OCI-LY3 (cell line): ENCODE measurements around the gene MCC.

Experiments used
- H2AFZ ChIP-seq: fragments of 200-600, 300-600 bp; shearing (Covaris generic); 2 replicates; pipeline ENCODE4 v1.6.0; 2014; ENCODE audit warnings: antibody characterized with exemption, low read depth, low read length
- H3K27ac ChIP-seq: fragments of 200-600, 300-600 bp; sonication (generic); 2 replicates; pipeline ENCODE4 v1.5.1; 2014; ENCODE audit warnings: mild to moderate bottlenecking, low read length, moderate library complexity, mixed read lengths
- H3K27me3 ChIP-seq: fragments of 200-600, 300-600 bp; sonication (generic); 2 replicates; pipeline ENCODE4 v1.6.1; 2014; ENCODE audit warnings: low read depth, low read length, mixed read lengths
- H3K36me3 ChIP-seq: fragments of 200-600, 300-600 bp; sonication (generic); replicated peaks from 2 replicates; pipeline ENCODE3; 2014; ENCODE audit warnings: low read depth, low read length, mixed read lengths
- H3K4me1 ChIP-seq: fragments of 300-600, 200-600 bp; sonication (generic); 2 replicates; pipeline ENCODE4 v1.6.1; 2014; ENCODE audit warnings: low read length, mixed read lengths
- H3K4me2 ChIP-seq: fragments of 200-600, 300-600 bp; sonication (generic); 2 replicates; pipeline ENCODE4 v1.6.1; 2014; ENCODE audit warnings: low read length, mixed read lengths
- H3K4me3 ChIP-seq: fragments of 300-600, 200-600 bp; sonication (generic); 2 replicates; pipeline ENCODE4 v1.5.1; 2014; ENCODE audit warnings: antibody characterized with exemption, mild to moderate bottlenecking, low read length, moderate library complexity
- H3K79me2 ChIP-seq: fragments of 300-600, 200-600 bp; shearing (Covaris generic); 2 replicates; pipeline ENCODE4 v1.6.1; 2014; ENCODE audit warnings: mild to moderate bottlenecking, low read length, mixed read lengths
- H3K9ac ChIP-seq: fragments of 300-600, 200-600 bp; shearing (Covaris generic); 2 replicates; pipeline ENCODE4 v1.6.0; 2014; ENCODE audit warnings: mild to moderate bottlenecking, low read length, moderate library complexity
- H3K9me3 ChIP-seq: fragments of 200-600, 300-600 bp; shearing (Covaris generic); 2 replicates; pipeline ENCODE4 v1.6.1; 2014; ENCODE audit warnings: low read length, mixed read lengths; ENCODE audit not compliant: insufficient read depth
- H4K20me1 ChIP-seq: fragments of 200-600, 300-600 bp; sonication (generic); 2 replicates; pipeline ENCODE4 v1.6.1; 2016; ENCODE audit warnings: low read length, mixed read lengths; ENCODE audit not compliant: insufficient read depth
- EZH2phosphoT487 ChIP-seq: fragments of 200-600 bp; shearing (Covaris generic); IDR thresholded peaks from 2 replicates; pipeline ENCODE4 v1.6.1; 2018; ENCODE audit warnings: antibody characterized with exemption, mixed run types, low read depth
- TF ChIP-seq, protein P1 (sequence below): fragments of 200-600, 300-600 bp; sonication (generic); IDR thresholded peaks from 2 replicates; pipeline ENCODE4 v1.5.1; 2014; ENCODE audit warnings: antibody characterized with exemption, low read length, low read depth

The MCC gene

DNA sequence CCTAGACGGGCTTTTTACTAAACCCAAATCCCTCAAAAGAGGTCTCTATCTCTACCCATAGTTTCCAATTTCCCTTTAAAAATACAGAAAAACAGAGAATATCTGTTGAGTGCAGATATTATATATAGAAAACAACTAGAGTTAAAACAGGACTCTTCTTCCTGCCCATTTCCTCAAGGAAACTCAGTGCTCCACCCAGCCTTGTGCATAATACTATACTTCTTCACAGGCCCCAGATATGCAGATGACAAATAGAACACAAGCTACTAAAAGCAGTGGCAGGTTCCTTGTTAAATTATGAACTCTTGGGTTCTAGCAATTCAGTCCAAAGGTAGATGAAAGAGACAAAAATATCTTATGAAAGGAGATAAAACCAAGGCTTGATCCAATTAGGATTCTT is 253.7 kb downstream of the MCC start:
- H3K4me2 ChIP-seq: no peak overlapping the region
- peaks cover 3% of the 10 kb centered on the region; the same call in 1 of the 2 replicates for H3K4me1 ChIP-seq

DNA sequence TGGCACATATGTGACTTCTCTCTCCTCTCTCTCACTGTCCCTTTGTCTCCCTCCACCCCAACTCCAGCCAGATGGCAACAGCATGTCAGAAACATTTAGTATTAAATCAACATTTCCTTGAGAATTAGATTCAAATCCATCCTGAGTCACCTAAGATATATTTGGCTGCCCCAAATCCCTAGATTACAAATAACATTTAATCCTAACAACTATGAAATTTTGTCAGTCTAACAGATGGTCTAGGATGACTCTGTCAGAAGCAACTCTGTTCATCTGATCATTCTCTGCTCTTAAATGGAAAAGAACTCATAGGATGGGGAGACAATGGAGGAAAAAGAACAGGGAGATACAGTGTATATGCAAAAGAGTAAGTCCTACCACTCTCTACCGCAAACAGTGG is 254.6 kb downstream of the MCC start:
- Histone ChIP-seq H4K20me1 (no peaks in the 10 kb centered on the region), H3K36me3 (no peaks in the 10 kb centered on the region), H3K9ac (no peak overlapping the region), H3K4me1 (peaks cover 3% of the 10 kb centered on the region; the same call in 1 of the 2 replicates), H3K9me3 (no peaks in the 10 kb centered on the region), H2AFZ (no peak overlapping the region), H3K27ac (no peak overlapping the region), H3K79me2 (no peaks in the 10 kb centered on the region), H3K4me3 (no peak overlapping the region), H3K27me3 (no peaks in the 10 kb centered on the region), H3K4me2 (no peak overlapping the region)
- no peak for TF ChIP-seq EZH2phosphoT487
- TF ChIP-seq, protein P1, sequence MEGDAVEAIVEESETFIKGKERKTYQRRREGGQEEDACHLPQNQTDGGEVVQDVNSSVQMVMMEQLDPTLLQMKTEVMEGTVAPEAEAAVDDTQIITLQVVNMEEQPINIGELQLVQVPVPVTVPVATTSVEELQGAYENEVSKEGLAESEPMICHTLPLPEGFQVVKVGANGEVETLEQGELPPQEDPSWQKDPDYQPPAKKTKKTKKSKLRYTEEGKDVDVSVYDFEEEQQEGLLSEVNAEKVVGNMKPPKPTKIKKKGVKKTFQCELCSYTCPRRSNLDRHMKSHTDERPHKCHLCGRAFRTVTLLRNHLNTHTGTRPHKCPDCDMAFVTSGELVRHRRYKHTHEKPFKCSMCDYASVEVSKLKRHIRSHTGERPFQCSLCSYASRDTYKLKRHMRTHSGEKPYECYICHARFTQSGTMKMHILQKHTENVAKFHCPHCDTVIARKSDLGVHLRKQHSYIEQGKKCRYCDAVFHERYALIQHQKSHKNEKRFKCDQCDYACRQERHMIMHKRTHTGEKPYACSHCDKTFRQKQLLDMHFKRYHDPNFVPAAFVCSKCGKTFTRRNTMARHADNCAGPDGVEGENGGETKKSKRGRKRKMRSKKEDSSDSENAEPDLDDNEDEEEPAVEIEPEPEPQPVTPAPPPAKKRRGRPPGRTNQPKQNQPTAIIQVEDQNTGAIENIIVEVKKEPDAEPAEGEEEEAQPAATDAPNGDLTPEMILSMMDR: no peak

More for the DNA sequence above, 253.7 kb downstream of the MCC start:
- H3K36me3 ChIP-seq: no peaks in the 10 kb centered on the region
- no peaks in the 10 kb centered on the region for H3K27me3 ChIP-seq
- TF ChIP-seq EZH2phosphoT487: no peak
- TF ChIP-seq, protein P1: no peak
- no peaks in the 10 kb centered on the region for H4K20me1 ChIP-seq
- no peaks in the 10 kb centered on the region for H3K9me3 ChIP-seq
- no peak overlapping the region for H2AFZ ChIP-seq
- H3K79me2 ChIP-seq: no peaks in the 10 kb centered on the region
- no peak overlapping the region for H3K9ac ChIP-seq
- no peak overlapping the region for H3K27ac ChIP-seq
- no peak overlapping the region for H3K4me3 ChIP-seq

DNA sequence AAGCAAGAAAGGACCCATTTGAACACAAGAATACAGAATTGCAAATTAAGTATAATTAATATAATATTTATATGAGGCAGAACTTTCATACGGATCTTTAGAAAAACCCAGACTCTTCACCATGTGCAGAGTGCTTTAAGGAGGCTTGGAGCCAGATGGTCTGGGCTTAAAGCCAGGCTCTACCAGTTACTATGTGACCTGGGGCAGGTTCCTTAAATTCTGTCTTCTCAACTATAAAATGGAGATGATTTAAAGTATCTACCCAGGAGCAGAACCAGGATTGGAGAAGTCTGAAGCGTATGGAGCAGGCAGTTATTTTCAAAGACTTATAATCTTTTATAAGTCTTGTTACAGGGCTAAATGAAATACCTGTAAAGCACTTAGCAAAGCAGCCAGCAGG is 255.6 kb downstream of the MCC start:
- Histone ChIP-seq H4K20me1 (no peaks in the 10 kb centered on the region), H3K4me2 (no peak overlapping the region), H3K27me3 (no peaks in the 10 kb centered on the region), H3K36me3 (no peaks in the 10 kb centered on the region), H3K9ac (no peak overlapping the region), H2AFZ (no peak overlapping the region), H3K4me3 (no peak overlapping the region), H3K27ac (no peak overlapping the region), H3K4me1 (peaks cover 2% of the 10 kb centered on the region; the same call in 1 of the 2 replicates), H3K9me3 (no peaks in the 10 kb centered on the region), H3K79me2 (no peaks in the 10 kb centered on the region)
- TF ChIP-seq EZH2phosphoT487: no peak
- TF ChIP-seq, protein P1: no peak

DNA sequence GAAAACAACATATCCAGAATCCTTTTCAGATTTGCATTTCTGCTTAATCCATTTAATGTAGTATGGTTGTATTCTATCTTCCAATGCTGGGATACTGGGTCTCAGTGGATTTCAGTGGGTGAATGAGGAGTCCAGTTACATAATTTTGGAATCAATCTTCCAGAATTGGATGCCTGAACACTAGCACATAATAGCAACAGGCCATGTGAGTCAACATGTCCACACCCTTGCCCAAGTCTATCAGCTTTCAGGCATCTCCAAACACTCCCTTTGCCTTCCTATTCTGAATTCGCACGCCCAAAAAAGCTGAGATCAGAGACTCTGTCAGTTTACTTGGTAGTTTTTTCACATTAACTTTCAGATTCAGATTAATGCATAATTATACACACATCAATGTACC is 256.0 kb downstream of the MCC start:
- no peaks in the 10 kb centered on the region for H3K4me1 ChIP-seq

More for the DNA sequence above, 256.0 kb downstream of the MCC start:
- Histone ChIP-seq H4K20me1 (no peaks in the 10 kb centered on the region), H3K9me3 (no peaks in the 10 kb centered on the region), H3K4me3 (no peak overlapping the region), H2AFZ (no peak overlapping the region), H3K4me2 (no peak overlapping the region), H3K79me2 (no peaks in the 10 kb centered on the region), H3K27ac (no peak overlapping the region), H3K27me3 (no peaks in the 10 kb centered on the region), H3K9ac (no peak overlapping the region), H3K36me3 (no peaks in the 10 kb centered on the region)
- no peak for TF ChIP-seq EZH2phosphoT487
- TF ChIP-seq, protein P1: no peak
